Choroid plexus epithelial cell (primary cell): ENCODE results near the gene EPB41L5.
"Not testable (repeated sequence)": the region's sequence is repeated elsewhere in the genome, so short reads cannot be mapped to it uniquely, and the experiment has no call there.

Source experiments
- DNase-seq: peaks from one replicate; pipeline ENCODE4 v3.0.0-alpha.2; 2010; ENCODE audit warnings: low read depth
- H3K4me3 ChIP-seq: 2 replicates; pipeline ENCODE4 v1.5.1; 2011; ENCODE audit warnings: low read depth, mild to moderate bottlenecking, control low read depth, low read length, moderate library complexity
- TF ChIP-seq, protein P1 (sequence below): conservative IDR thresholded peaks from 2 replicates; pipeline ENCODE4 v1.5.1; 2011; ENCODE audit warnings: low read depth, mild to moderate bottlenecking, control low read depth, inconsistent platforms, low read length, moderate library complexity

Gene EPB41L5

DNA sequence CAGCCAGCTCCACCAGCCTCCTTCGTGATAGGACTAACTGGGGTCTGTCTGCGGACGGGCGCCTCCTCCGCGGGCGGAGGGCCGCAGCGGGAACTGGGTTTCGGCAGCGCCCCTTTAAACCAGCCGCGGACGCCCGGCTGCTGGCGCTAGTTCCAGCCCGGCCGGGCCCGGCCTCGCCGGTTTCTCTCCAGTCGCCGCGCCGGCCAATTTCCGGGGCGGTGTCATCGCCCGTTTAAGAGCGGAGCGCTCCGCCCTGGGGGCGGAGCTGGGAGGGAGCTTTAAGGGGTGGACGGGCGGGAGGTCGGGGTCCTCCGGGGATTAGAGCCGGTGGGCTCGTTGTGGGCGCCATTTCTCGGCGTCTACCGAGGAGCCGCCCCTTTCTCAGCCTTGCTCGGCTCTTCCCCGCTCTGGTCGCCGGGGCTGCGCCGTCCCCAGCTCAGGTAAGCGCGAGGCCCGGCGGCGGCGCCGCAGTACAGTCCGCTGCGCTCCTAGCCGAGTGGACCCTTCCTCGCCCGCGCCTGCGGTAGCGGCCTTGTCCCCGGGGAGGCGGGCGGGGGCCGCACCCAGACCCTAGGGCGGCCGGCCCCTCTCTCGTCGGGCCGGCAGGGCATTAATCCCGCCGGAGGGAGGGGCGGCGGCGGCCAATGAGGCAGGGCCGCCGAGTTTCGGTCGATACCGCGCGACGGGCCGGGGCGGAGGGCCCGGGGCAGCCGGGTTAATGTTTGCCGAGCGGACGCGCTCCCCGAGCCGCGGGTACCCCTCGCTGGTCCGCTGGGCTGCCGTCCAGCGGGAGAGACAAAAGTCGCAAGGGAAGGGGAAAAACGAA is at the start of gene EPB41L5:
TSS of gene EPB41L5 (plus strand) at position 307 of the 826 bp plus-strand sequence. CDS start 6,008 bp downstream, outside the sequence.
- H3K4me3 ChIP-seq: peak within 1 kb of the TSS; percentile 83
- TF ChIP-seq, protein P1, sequence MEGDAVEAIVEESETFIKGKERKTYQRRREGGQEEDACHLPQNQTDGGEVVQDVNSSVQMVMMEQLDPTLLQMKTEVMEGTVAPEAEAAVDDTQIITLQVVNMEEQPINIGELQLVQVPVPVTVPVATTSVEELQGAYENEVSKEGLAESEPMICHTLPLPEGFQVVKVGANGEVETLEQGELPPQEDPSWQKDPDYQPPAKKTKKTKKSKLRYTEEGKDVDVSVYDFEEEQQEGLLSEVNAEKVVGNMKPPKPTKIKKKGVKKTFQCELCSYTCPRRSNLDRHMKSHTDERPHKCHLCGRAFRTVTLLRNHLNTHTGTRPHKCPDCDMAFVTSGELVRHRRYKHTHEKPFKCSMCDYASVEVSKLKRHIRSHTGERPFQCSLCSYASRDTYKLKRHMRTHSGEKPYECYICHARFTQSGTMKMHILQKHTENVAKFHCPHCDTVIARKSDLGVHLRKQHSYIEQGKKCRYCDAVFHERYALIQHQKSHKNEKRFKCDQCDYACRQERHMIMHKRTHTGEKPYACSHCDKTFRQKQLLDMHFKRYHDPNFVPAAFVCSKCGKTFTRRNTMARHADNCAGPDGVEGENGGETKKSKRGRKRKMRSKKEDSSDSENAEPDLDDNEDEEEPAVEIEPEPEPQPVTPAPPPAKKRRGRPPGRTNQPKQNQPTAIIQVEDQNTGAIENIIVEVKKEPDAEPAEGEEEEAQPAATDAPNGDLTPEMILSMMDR: no peak
- DNase-seq: peak; percentile 97

DNA sequence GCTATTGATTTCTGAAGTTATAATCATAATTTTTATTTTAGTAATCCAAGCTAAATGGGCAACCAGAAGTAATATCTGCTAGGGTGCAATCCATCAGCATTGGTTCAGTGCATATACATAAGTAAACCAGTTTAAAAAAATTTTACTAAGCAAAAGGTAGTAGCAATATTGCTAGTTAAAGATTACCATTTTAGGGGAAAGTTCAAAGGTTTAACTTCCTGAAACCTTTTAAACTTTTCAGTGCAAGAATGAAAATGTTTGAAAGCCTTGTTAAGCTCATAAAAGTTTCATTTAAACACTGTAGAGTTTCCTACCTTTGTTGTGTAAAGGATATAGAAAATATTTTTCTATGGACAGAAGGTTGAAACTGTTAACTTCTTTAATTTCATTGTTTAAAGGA is 31.0 kb upstream of the EPB41L5 start:
- no peak for DNase-seq
- TF ChIP-seq, protein P1: no peak
- H3K4me3 ChIP-seq: no peak overlapping the region

DNA sequence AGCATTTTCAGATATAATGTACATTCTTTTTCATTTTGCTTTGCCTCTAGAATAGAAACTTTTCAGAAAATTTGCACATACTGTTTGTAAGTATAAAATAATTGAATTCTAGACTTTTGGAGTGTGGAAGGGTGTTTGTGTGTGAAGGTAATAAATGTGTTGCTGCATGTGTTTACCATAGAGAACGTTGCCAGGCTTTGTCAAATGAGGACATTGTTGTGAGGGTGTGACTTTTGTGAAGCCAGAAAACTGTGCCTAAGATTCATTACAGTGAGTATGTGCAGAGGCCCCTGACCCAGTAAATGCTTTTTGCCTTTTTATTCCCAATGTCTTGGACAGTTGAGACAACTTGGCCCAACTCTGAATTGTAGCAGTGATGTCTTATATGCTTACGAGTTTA is 30.4 kb upstream of the EPB41L5 start:
- TF ChIP-seq, protein P1: no peak
- H3K4me3 ChIP-seq: no peak overlapping the region
- DNase-seq: no peak

DNA sequence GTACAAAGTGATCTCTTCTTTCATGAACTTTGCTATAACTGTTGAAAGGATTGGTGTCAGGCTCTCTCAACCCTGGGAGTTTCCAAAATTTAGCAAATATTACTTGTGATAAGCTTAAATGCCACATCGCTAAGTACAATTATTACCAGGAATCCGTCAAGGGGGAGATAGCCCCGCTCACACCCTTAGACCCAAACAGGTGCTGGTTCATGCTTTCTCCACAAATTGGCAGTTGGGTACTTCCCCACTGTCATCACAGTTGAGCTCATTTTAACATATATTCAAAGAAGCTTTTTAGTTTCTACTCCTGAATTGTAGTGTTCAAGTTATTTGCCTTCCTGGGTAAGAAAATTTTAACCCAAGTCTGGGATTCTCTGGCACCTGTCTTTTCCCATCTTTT is 29.8 kb upstream of the EPB41L5 start:
- TF ChIP-seq, protein P1: no peak
- no peak overlapping the region for H3K4me3 ChIP-seq
- DNase-seq: no peak

DNA sequence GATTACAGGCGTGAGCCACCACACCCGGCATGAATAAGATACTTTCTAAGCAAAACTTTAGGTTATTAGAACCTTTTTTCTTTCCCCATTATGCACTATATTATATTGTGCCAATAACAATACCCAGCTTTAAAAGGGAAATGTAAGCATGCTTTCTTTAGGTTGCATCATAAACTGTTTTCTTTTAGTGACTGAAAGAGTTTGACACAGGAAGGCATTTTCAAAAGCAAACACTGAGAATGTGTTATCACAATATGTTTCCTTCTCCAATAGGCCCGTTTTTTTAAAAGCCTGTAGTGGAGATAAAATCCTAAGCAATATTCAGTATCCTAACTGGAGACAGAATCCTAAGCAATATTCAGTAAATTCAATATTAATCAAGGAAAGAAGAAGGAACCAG is 16.7 kb upstream of the EPB41L5 start:
- TF ChIP-seq, protein P1: no peak
- DNase-seq: peak; percentile 50
- H3K4me3 ChIP-seq: no peak overlapping the region

DNA sequence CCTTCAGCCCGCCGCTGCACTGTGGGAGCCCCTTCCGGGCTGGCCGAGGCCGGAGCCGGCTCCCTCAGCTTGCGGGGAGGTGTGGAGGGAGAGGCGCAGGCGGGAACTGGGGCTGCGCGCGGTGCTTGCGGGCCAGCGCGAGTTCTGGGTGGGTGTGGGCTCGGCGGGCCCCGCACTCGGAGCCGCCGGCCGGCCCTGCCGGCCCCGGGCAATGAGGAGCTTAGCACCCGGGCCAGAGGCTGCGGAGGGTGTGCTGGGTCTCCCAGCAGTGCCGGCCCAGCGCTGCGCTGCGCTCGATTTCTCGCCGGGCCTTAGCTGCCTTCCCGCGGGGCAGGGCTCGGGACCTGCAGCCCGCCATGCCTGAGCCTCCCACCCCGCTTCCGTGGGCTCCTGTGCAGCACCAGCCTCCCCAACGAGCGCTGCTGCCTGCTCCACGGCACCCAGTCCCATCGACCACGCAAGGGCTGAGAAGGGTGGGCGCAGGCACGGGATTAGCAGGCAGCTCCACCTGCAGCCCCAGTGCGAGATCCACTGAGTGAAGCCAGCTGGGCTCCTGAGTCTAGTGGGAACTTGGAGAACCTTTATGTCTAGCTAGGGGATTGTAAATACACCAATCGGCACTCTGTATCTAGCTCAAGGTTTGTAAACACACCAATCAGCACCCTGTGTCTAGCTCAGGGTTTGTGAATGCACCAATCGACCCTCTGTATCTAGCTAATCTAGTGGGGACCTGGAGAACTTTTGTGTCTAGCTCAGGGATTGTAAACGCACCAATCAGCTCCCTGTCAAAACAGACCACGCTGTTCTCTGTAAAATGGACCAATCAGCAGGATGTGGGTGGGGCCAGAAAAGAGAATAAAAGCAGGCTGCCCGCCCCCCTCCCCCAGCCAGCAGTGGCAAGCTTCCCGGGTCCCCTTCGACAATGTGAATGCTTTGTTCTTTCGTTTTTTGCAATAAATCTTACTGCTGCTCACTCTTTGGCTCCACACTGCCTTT is 15.7 kb upstream of the EPB41L5 start:
- DNase-seq, H3K4me3 ChIP-seq: not testable (repeated sequence)

DNA sequence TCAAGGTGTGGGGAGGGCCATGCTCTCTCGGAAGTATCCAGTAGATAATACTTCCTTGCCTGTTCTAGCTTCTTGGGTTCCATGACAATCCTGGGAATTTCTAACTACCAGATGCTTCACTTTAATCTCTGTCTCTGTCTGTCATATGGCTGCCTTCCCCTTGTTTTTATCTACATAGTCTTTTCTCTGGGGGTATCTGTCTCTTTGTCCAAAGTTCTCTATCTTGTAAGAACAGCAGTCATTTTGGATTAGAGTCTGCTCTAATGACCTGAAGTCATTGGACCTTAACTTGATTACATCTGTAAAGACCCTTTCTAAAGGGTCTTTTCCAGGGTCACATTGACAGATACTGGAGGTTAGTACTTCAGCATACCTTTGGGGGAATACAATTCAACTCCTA is 11.4 kb upstream of the EPB41L5 start:
- TF ChIP-seq, protein P1: no peak
- no peak for DNase-seq

More for the DNA sequence above, 11.4 kb upstream of the EPB41L5 start:
- H3K4me3 ChIP-seq: no peak overlapping the region
